Measurements from ENCODE around the gene CKMT1B. TPM values are rescaled to one million over a fixed set of nuclear protein-coding genes. Genes with fewer than 3 reads are reported as not detected.
"Not testable (repeated sequence)": the region's sequence is repeated elsewhere in the genome, so short reads cannot be mapped to it uniquely, and the experiment has no call there.

The CKMT1B gene
- total RNA-seq, 1 donor = not detected

- peak overlapping the region; percentile 67 for H3K4me2 ChIP-seq (ENCODE audit: insufficient read depth, low read length)
- H3K4me1 ChIP-seq (ENCODE audit: insufficient read depth, low read length) = peaks cover 13% of the 10 kb centered on the region
- H3K4me3 ChIP-seq (ENCODE audit: insufficient read depth, low read length) = peak overlapping the region; percentile 30
- peak overlapping the region; percentile 80 for H3K27ac ChIP-seq (ENCODE audit: low read depth, low read length)
- no peaks in the 10 kb centered on the region for H4K20me1 ChIP-seq (ENCODE audit: insufficient read depth, low read length)
- H3K36me3 ChIP-seq (ENCODE audit: insufficient read depth, low read length) = peaks cover 4% of the 10 kb centered on the region
- H3K9me3 ChIP-seq (ENCODE audit: low read depth, low read length) = no peaks in the 10 kb centered on the region
- TF ChIP-seq, protein P1, sequence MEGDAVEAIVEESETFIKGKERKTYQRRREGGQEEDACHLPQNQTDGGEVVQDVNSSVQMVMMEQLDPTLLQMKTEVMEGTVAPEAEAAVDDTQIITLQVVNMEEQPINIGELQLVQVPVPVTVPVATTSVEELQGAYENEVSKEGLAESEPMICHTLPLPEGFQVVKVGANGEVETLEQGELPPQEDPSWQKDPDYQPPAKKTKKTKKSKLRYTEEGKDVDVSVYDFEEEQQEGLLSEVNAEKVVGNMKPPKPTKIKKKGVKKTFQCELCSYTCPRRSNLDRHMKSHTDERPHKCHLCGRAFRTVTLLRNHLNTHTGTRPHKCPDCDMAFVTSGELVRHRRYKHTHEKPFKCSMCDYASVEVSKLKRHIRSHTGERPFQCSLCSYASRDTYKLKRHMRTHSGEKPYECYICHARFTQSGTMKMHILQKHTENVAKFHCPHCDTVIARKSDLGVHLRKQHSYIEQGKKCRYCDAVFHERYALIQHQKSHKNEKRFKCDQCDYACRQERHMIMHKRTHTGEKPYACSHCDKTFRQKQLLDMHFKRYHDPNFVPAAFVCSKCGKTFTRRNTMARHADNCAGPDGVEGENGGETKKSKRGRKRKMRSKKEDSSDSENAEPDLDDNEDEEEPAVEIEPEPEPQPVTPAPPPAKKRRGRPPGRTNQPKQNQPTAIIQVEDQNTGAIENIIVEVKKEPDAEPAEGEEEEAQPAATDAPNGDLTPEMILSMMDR (IDR thresholded peaks at IDR 0.05; ENCODE audit: extremely low read depth, low read depth, low read length) = no peak
- H3K27me3 ChIP-seq (ENCODE audit: insufficient read depth, low read length) = no peaks in the 10 kb centered on the region
- H2AFZ ChIP-seq (ENCODE audit: low read length) = peak overlapping the region; percentile 32
- H3K79me2 ChIP-seq (ENCODE audit: insufficient read depth, low read length) = no peaks in the 10 kb centered on the region
- DNase-seq (ENCODE audit: insufficient read length, low spot score, missing footprints) = peak; percentile 80
Measured at GRCh38 chr15:43550527-43551363, 43.1 kb upstream of the CKMT1B start.

GRCh38 chr15:43552256-43552655, 41.6 kb upstream of the CKMT1B start:
- Histone ChIP-seq H3K4me3 (ENCODE audit: insufficient read depth, low read length) (no peak overlapping the region), H3K79me2 (ENCODE audit: insufficient read depth, low read length) (no peaks in the 10 kb centered on the region), H3K36me3 (ENCODE audit: insufficient read depth, low read length) (peaks cover 4% of the 10 kb centered on the region), H3K4me2 (ENCODE audit: insufficient read depth, low read length) (no peak overlapping the region), H3K4me1 (ENCODE audit: insufficient read depth, low read length) (peaks cover 13% of the 10 kb centered on the region), H2AFZ (ENCODE audit: low read length) (no peak overlapping the region), H3K9me3 (ENCODE audit: low read depth, low read length) (no peaks in the 10 kb centered on the region), H4K20me1 (ENCODE audit: insufficient read depth, low read length) (no peaks in the 10 kb centered on the region), H3K27me3 (ENCODE audit: insufficient read depth, low read length) (no peaks in the 10 kb centered on the region), H3K27ac (ENCODE audit: low read depth, low read length) (no peak overlapping the region)
- TF ChIP-seq, protein P1 (IDR thresholded peaks at IDR 0.05; ENCODE audit: extremely low read depth, low read depth, low read length) = no peak
- no peak for DNase-seq (ENCODE audit: insufficient read length, low spot score, missing footprints)

DNA sequence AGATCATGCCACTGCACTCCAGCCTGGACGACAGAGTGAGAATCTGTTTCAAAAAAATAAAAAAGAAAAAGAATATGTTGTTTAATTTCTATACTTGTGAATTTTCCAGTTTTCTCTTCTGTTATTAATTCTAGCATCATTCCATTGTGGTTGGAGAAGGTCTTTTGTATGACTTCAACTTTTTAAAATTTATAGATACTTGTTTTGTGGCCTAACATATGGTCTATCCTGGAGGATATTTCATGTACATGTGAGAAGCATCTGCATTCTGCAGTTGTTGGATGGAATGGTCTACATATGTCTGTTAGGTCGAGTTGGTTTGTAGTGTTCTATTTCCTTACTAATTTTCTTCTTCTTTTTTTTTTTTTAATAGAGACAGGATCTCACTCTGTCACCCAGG, 40.8 kb upstream of the CKMT1B start:
- H3K36me3 ChIP-seq (ENCODE audit: insufficient read depth, low read length) = no peaks in the 10 kb centered on the region
- H3K9me3 ChIP-seq (ENCODE audit: low read depth, low read length) = no peaks in the 10 kb centered on the region
- no peaks in the 10 kb centered on the region for H3K27me3 ChIP-seq (ENCODE audit: insufficient read depth, low read length)
- H3K4me2 ChIP-seq (ENCODE audit: insufficient read depth, low read length) = no peak overlapping the region
- TF ChIP-seq, protein P1 (IDR thresholded peaks at IDR 0.05; ENCODE audit: extremely low read depth, low read depth, low read length) = no peak
- no peak overlapping the region for H3K4me3 ChIP-seq (ENCODE audit: insufficient read depth, low read length)
- DNase-seq (ENCODE audit: insufficient read length, low spot score, missing footprints) = no peak
- H2AFZ ChIP-seq (ENCODE audit: low read length) = no peak overlapping the region
- H3K4me1 ChIP-seq (ENCODE audit: insufficient read depth, low read length) = peaks cover 13% of the 10 kb centered on the region
- H4K20me1 ChIP-seq (ENCODE audit: insufficient read depth, low read length) = no peaks in the 10 kb centered on the region
- no peak overlapping the region for H3K27ac ChIP-seq (ENCODE audit: low read depth, low read length)
- no peaks in the 10 kb centered on the region for H3K79me2 ChIP-seq (ENCODE audit: insufficient read depth, low read length)

DNA sequence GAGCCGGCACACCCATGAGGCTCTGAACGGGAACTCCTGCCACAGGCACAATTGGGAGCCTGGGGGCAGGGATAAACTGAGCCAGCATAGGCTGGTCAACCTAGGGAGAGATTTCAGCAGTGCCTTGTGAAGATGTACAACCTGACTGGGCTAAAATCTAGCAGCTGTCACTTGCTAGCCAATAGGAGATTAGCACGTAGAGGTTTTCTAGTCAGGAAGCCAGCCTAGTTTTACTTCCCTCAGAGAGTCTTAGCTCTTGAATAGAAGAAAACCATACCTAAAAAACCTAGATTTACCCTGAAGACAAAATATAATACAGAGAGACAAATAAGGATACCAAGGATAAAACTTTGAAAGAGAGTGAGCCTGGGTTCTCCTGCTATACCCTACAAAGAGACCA, 31.1 kb upstream of the CKMT1B start:
- not testable (repeated sequence) for H3K9me3 ChIP-seq (ENCODE audit: low read depth, low read length); DNase-seq (ENCODE audit: insufficient read length, low spot score, missing footprints); H3K4me2 ChIP-seq (ENCODE audit: insufficient read depth, low read length); H3K36me3 ChIP-seq (ENCODE audit: insufficient read depth, low read length); H3K79me2 ChIP-seq (ENCODE audit: insufficient read depth, low read length); H3K4me1 ChIP-seq (ENCODE audit: insufficient read depth, low read length); H3K27me3 ChIP-seq (ENCODE audit: insufficient read depth, low read length); H3K4me3 ChIP-seq (ENCODE audit: insufficient read depth, low read length); H4K20me1 ChIP-seq (ENCODE audit: insufficient read depth, low read length); H2AFZ ChIP-seq (ENCODE audit: low read length); H3K27ac ChIP-seq (ENCODE audit: low read depth, low read length)

DNA sequence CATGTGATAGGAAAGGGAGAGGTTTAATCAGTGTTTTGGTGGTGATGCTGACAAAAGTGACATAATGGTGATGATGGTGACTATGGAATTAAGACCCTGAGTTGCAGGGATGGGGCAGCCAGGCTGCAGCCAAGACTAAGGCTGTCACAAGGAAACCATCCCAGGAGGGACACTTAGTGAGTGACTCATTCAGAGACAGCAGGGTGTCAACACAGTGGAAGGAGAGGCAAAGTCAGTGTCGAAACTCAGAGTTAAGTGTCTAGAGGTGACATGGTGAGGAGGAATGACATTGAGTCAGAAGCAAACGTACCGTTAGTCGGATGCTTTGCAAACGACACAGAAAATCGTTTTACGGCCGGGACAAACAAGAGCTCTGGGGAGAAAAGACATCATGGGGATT, 30.0 kb upstream of the CKMT1B start:
- DNase-seq (ENCODE audit: insufficient read length, low spot score, missing footprints); H3K9me3 ChIP-seq (ENCODE audit: low read depth, low read length); H3K79me2 ChIP-seq (ENCODE audit: insufficient read depth, low read length): not testable (repeated sequence)

GRCh38 chr15:43566615-43567014, 27.2 kb upstream of the CKMT1B start:
- DNase-seq (ENCODE audit: insufficient read length, low spot score, missing footprints); H3K4me1 ChIP-seq (ENCODE audit: insufficient read depth, low read length); H4K20me1 ChIP-seq (ENCODE audit: insufficient read depth, low read length): not testable (repeated sequence)

More for the DNA sequence above, 30.0 kb upstream of the CKMT1B start:
- not testable (repeated sequence) for H3K27me3 ChIP-seq (ENCODE audit: insufficient read depth, low read length); H3K4me1 ChIP-seq (ENCODE audit: insufficient read depth, low read length); H2AFZ ChIP-seq (ENCODE audit: low read length); H3K27ac ChIP-seq (ENCODE audit: low read depth, low read length); H3K4me2 ChIP-seq (ENCODE audit: insufficient read depth, low read length); H3K4me3 ChIP-seq (ENCODE audit: insufficient read depth, low read length); H4K20me1 ChIP-seq (ENCODE audit: insufficient read depth, low read length); H3K36me3 ChIP-seq (ENCODE audit: insufficient read depth, low read length)

GRCh38 chr15:43574607-43575006, 19.2 kb upstream of the CKMT1B start:
- H2AFZ ChIP-seq (ENCODE audit: low read length); H3K27me3 ChIP-seq (ENCODE audit: insufficient read depth, low read length); H3K9me3 ChIP-seq (ENCODE audit: low read depth, low read length); H3K4me2 ChIP-seq (ENCODE audit: insufficient read depth, low read length); H3K79me2 ChIP-seq (ENCODE audit: insufficient read depth, low read length); DNase-seq (ENCODE audit: insufficient read length, low spot score, missing footprints); H3K4me3 ChIP-seq (ENCODE audit: insufficient read depth, low read length); H3K36me3 ChIP-seq (ENCODE audit: insufficient read depth, low read length); H3K4me1 ChIP-seq (ENCODE audit: insufficient read depth, low read length); H4K20me1 ChIP-seq (ENCODE audit: insufficient read depth, low read length); H3K27ac ChIP-seq (ENCODE audit: low read depth, low read length): not testable (repeated sequence)

More at GRCh38 chr15:43566615-43567014, 27.2 kb upstream of the CKMT1B start:
- not testable (repeated sequence) for H3K27ac ChIP-seq (ENCODE audit: low read depth, low read length); H3K79me2 ChIP-seq (ENCODE audit: insufficient read depth, low read length); H3K36me3 ChIP-seq (ENCODE audit: insufficient read depth, low read length); H3K4me2 ChIP-seq (ENCODE audit: insufficient read depth, low read length); H2AFZ ChIP-seq (ENCODE audit: low read length); H3K9me3 ChIP-seq (ENCODE audit: low read depth, low read length); H3K4me3 ChIP-seq (ENCODE audit: insufficient read depth, low read length); H3K27me3 ChIP-seq (ENCODE audit: insufficient read depth, low read length)
